Measurements from ENCODE around the gene MVB12B. TPM values are rescaled to one million over a fixed set of nuclear protein-coding genes. Genes with fewer than 3 reads are reported as not detected.

MVB12B gene
- total and polyA plus RNA-seq, 2 of the 4 experiments (the other 2 are of a cell fraction) = 2.0 to 4.0 TPM

GRCh38 chr9:126304207-126304970 lies 22.2 kb upstream of the MVB12B start:
- dilution Hi-C loops (cut with HindIII; ENCODE audit: low sequenced_read_pairs, unreplicated experiment) = no loop called here

More at GRCh38 chr9:126304207-126304970, 22.2 kb upstream of the MVB12B start:
- no peaks in the 10 kb centered on the region; the same call in 1 of the 2 replicates for H3K9me1 ChIP-seq (ENCODE audit: insufficient read depth, low read length)
- no peaks in the 10 kb centered on the region for H3K4me1 ChIP-seq (ENCODE audit: control insufficient read depth, insufficient read depth, low read length)
- TF ChIP-seq USF2 (IDR thresholded peaks at IDR 0.05; ENCODE audit: low read depth, low read length) (no peak), BHLHE40 (IDR thresholded peaks at IDR 0.05; ENCODE audit: low read depth, low read length) (no peak), MXI1 (IDR thresholded peaks at IDR 0.05; ENCODE audit: borderline replicate concordance, low read depth, low read length) (no peak), CHD1 (IDR thresholded peaks at IDR 0.05; ENCODE audit: low read depth, low read length) (no peak), FOS (IDR thresholded peaks at IDR 0.05; ENCODE audit: low read depth, low read length) (no peak), RFX5 (IDR thresholded peaks at IDR 0.05; ENCODE audit: low read depth, low read length) (no peak), RAD21 (IDR thresholded peaks at IDR 0.05; ENCODE audit: low read length) (no peak), MAFK (IDR thresholded peaks at IDR 0.05; ENCODE audit: low read depth, low read length) (no peak), MAZ (IDR thresholded peaks at IDR 0.05; ENCODE audit: borderline replicate concordance, low read depth, low read length) (no peak), CEBPB (IDR thresholded peaks at IDR 0.05; ENCODE audit: low read depth, low read length) (no peak)
- H3K27ac ChIP-seq (ENCODE audit: insufficient read depth, low read length) = no peak overlapping the region
- DNase-seq = no peak
- WGBS, 2 experiments (ENCODE audit: extremely low coverage in 2 of 2, insufficient read length in 1 of 2) = 82% methylated on average over 3 of the region's 8 CpGs; no CpG with 5 or more reads in 1 of the 2 experiments
- no peak overlapping the region for H3K18ac ChIP-seq (ENCODE audit: low read depth, low read length)
- no peak overlapping the region for H3K56ac ChIP-seq (ENCODE audit: extremely low read depth, insufficient read depth, low read length)
- H4K91ac ChIP-seq (ENCODE audit: insufficient read depth, low read depth, low read length) = no peak overlapping the region
- ATAC-seq (ENCODE audit: low read depth) = no peak
- no peaks in the 10 kb centered on the region for H3K9me3 ChIP-seq (ENCODE audit: control insufficient read depth, insufficient read depth, low read length)
- H2AFZ ChIP-seq (replicated peaks; ENCODE audit: low read length, poor library complexity) = no peak overlapping the region
- H3K79me1 ChIP-seq (ENCODE audit: low read depth in 1 of 2, low read length in 2 of 2) = no peaks in the 10 kb centered on the region
- H2BK20ac ChIP-seq (ENCODE audit: low read depth, low read length) = no peak overlapping the region
- ChIA-PET POLR2A (ENCODE audit: unreplicated experiment) (no interaction called here), CTCF (interaction anchor here (0.7 kb wide), 1 partner anchor 94 kb away, joined by 3 read pairs; no protein-coding TSS in a partner anchor)
- no peaks in the 10 kb centered on the region for H3K36me3 ChIP-seq (ENCODE audit: control insufficient read depth, insufficient read depth, low read length)
- H4K5ac ChIP-seq (ENCODE audit: low read depth, low read length) = no peak overlapping the region
- H4K8ac ChIP-seq (ENCODE audit: low read depth in 2 of 2, low read length in 2 of 2) = no peak overlapping the region
- H4K20me1 ChIP-seq (ENCODE audit: insufficient read depth, low read length) = no peaks in the 10 kb centered on the region
- H2AK5ac ChIP-seq (ENCODE audit: low read depth, low read length) = no peak overlapping the region
- intact Hi-C loops (cut with micrococcal nuclease) = no loop called here
- H2AK9ac ChIP-seq (replicated peaks; ENCODE audit: low read depth, low read length, poor library complexity) = no peak overlapping the region
- BruUV-seq (replicated peaks) = no TSS peak
- no peak overlapping the region for H3K4me3 ChIP-seq (ENCODE audit: insufficient read depth, low read depth, low read length)
- no peak overlapping the region for H3K4me2 ChIP-seq (ENCODE audit: low read depth, low read length)
- no peak overlapping the region for H2BK5ac ChIP-seq (ENCODE audit: low read depth, low read length, poor library complexity, severe bottlenecking)
- H3K9ac ChIP-seq (ENCODE audit: low read depth, low read length) = no peak overlapping the region
- H2BK120ac ChIP-seq (ENCODE audit: low read depth, low read length) = no peak overlapping the region
- in situ Hi-C loops (cut with MboI; ENCODE audit: low sequenced_read_pairs) = loop anchor here (5.0 kb wide), 2 partner anchors 93 to 188 kb away; no protein-coding TSS in a partner anchor
- no peak overlapping the region for H3K14ac ChIP-seq (replicated peaks; ENCODE audit: low read depth, low read length)
- H3K23ac ChIP-seq (ENCODE audit: low read depth, low read length) = no peak overlapping the region
- peaks cover 39% of the 10 kb centered on the region for H3K27me3 ChIP-seq (ENCODE audit: control insufficient read depth, insufficient read depth, low read length)
- H2BK15ac ChIP-seq (ENCODE audit: low read depth, low read length) = no peak overlapping the region
- no peak overlapping the region for H3K4ac ChIP-seq (ENCODE audit: low read depth, low read length)
